ENCODE measurements around the gene SMIM13. TPM values are rescaled to one million over a fixed set of nuclear protein-coding genes. Genes with fewer than 3 reads are reported as not detected.

SMIM13 gene
- total RNA-seq, 1 donor from 2014 or later: 10.6 TPM

DNA sequence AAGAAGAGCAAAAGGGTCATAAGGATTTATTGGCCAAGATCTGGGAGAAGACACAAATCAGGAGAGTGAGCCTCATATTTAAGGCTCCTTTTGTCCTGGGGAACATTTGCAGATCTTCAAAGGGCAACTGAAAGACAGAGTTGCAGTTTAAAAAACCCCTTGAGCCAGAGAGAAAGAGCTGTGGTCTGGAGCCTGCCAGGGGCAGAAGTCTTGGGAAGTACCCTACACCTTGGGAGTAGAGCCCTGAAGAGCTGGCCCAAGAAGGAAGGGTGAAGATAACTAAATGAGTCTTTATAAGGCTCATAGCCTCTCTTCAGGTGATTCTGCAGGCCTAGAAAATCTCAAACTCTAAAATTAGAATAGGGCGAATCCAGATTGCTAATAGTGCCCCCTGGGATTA lies 57.9 kb downstream of the SMIM13 start:
- no peaks in the 10 kb centered on the region for H3K4me1 Mint-ChIP-seq (ENCODE audit: low read depth, unreplicated experiment)
- no peaks in the 10 kb centered on the region for H3K27me3 Mint-ChIP-seq (ENCODE audit: unreplicated experiment)
- no peaks in the 10 kb centered on the region for H3K9me3 Mint-ChIP-seq (ENCODE audit: unreplicated experiment)
- H3K36me3 Mint-ChIP-seq (ENCODE audit: unreplicated experiment): no peaks in the 10 kb centered on the region
- DNase-seq: no peak
- H3K27ac Mint-ChIP-seq (ENCODE audit: unreplicated experiment): no peak overlapping the region
- TF ChIP-seq, protein P1, sequence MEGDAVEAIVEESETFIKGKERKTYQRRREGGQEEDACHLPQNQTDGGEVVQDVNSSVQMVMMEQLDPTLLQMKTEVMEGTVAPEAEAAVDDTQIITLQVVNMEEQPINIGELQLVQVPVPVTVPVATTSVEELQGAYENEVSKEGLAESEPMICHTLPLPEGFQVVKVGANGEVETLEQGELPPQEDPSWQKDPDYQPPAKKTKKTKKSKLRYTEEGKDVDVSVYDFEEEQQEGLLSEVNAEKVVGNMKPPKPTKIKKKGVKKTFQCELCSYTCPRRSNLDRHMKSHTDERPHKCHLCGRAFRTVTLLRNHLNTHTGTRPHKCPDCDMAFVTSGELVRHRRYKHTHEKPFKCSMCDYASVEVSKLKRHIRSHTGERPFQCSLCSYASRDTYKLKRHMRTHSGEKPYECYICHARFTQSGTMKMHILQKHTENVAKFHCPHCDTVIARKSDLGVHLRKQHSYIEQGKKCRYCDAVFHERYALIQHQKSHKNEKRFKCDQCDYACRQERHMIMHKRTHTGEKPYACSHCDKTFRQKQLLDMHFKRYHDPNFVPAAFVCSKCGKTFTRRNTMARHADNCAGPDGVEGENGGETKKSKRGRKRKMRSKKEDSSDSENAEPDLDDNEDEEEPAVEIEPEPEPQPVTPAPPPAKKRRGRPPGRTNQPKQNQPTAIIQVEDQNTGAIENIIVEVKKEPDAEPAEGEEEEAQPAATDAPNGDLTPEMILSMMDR (IDR thresholded peaks at IDR 0.05; ENCODE audit: partially characterized antibody, unreplicated experiment): no peak
- no peak overlapping the region for H3K4me3 Mint-ChIP-seq (ENCODE audit: unreplicated experiment)

DNA sequence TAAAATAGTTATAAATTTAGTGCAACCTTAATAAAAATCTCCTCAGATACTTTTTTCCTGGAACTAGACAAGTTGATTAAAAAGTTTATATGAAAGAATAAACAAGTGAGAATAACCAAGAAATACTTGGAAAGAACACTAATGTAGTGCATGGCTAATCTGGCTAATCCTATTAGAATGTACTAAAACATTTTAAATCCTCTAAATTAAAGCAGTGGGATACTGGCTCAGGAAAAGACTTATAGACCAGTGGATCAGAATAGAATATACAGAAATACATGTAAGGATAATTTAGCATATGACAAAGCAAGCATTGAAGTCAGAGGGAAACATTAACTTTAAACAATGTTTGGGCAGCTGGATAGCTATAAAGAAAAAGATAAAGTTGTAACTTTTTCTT lies 58.9 kb downstream of the SMIM13 start:
- DNase-seq: no peak
- no peak overlapping the region for H3K4me3 Mint-ChIP-seq (ENCODE audit: unreplicated experiment)
- no peaks in the 10 kb centered on the region for H3K4me1 Mint-ChIP-seq (ENCODE audit: low read depth, unreplicated experiment)
- no peaks in the 10 kb centered on the region for H3K36me3 Mint-ChIP-seq (ENCODE audit: unreplicated experiment)
- no peak overlapping the region for H3K27ac Mint-ChIP-seq (ENCODE audit: unreplicated experiment)
- no peaks in the 10 kb centered on the region for H3K9me3 Mint-ChIP-seq (ENCODE audit: unreplicated experiment)
- TF ChIP-seq, protein P1 (IDR thresholded peaks at IDR 0.05; ENCODE audit: partially characterized antibody, unreplicated experiment): no peak
- no peaks in the 10 kb centered on the region for H3K27me3 Mint-ChIP-seq (ENCODE audit: unreplicated experiment)

DNA sequence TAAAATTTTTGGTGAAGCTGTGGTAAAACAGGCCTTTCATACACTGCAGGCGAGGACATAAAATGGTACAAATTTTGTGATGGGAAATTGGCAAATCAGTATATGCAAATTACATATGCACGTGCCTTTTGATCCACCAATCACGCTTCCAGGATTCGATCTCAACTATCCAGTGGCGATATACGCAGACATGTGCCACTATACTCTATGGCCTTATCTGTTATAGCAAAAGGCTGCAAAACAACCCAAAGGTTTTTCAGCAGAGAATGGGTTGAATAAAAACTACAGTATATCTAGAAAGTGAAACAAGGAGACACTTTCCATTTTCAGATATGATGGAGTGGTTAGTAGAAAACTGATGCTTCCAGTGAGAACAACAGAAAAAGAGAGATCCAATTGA lies 59.8 kb downstream of the SMIM13 start:
- no peak overlapping the region for H3K4me3 Mint-ChIP-seq (ENCODE audit: unreplicated experiment)
- no peak for DNase-seq
- no peaks in the 10 kb centered on the region for H3K27me3 Mint-ChIP-seq (ENCODE audit: unreplicated experiment)

DNA sequence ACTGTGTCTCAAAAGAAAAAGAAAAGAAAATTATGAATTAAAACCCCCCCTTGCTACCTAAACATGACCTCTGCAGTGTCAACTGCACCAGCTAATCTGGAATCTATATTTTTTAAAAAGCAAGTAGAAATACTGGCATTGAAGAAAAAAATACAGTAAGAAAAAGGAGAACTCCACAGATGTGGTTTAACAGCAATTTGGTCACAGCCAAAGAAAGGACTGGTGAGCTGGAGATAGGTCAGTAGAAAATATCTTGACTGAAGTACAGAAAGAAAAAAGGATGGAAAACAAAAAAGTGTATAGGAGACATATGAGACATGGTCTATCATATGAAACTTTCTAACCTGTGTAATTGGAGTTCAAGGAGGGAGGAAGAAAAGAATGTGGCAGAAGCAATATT lies 62.0 kb downstream of the SMIM13 start:
- TF ChIP-seq, protein P1 (IDR thresholded peaks at IDR 0.05; ENCODE audit: partially characterized antibody, unreplicated experiment): no peak
- Mint-ChIP-seq H3K27me3 (ENCODE audit: unreplicated experiment) (no peaks in the 10 kb centered on the region), H3K4me3 (ENCODE audit: unreplicated experiment) (no peak overlapping the region), H3K4me1 (ENCODE audit: low read depth, unreplicated experiment) (no peaks in the 10 kb centered on the region), H3K36me3 (ENCODE audit: unreplicated experiment) (no peaks in the 10 kb centered on the region), H3K9me3 (ENCODE audit: unreplicated experiment) (no peaks in the 10 kb centered on the region), H3K27ac (ENCODE audit: unreplicated experiment) (no peak overlapping the region)
- no peak for DNase-seq

More for the DNA sequence above, 59.8 kb downstream of the SMIM13 start:
- Mint-ChIP-seq H3K4me1 (ENCODE audit: low read depth, unreplicated experiment) (no peaks in the 10 kb centered on the region), H3K27ac (ENCODE audit: unreplicated experiment) (no peak overlapping the region), H3K36me3 (ENCODE audit: unreplicated experiment) (no peaks in the 10 kb centered on the region), H3K9me3 (ENCODE audit: unreplicated experiment) (no peaks in the 10 kb centered on the region)
- TF ChIP-seq, protein P1 (IDR thresholded peaks at IDR 0.05; ENCODE audit: partially characterized antibody, unreplicated experiment): no peak

DNA sequence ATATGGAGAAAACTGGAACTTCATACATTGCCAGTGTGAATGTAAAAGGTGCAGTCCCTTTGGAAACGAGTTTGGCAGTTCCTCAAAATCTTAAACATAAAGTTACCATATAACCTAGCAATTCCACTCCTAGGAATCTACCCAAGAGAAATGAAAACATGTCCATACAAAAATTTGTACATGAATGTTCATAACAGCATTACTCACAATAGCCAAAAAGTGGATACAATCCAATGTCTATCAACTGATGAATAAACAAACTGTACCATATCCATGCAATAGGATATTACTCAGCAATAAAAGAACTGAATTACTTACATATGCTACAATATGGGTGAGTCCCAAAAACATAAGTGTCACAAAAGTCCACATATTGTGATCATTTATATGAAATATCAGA lies 66.6 kb downstream of the SMIM13 start:
- no peaks in the 10 kb centered on the region for H3K36me3 Mint-ChIP-seq (ENCODE audit: unreplicated experiment)
- H3K4me1 Mint-ChIP-seq (ENCODE audit: low read depth, unreplicated experiment): no peaks in the 10 kb centered on the region

More for the DNA sequence above, 66.6 kb downstream of the SMIM13 start:
- Mint-ChIP-seq H3K4me3 (ENCODE audit: unreplicated experiment) (no peak overlapping the region), H3K9me3 (ENCODE audit: unreplicated experiment) (no peaks in the 10 kb centered on the region), H3K27ac (ENCODE audit: unreplicated experiment) (no peak overlapping the region), H3K27me3 (ENCODE audit: unreplicated experiment) (no peaks in the 10 kb centered on the region)
- TF ChIP-seq, protein P1 (IDR thresholded peaks at IDR 0.05; ENCODE audit: partially characterized antibody, unreplicated experiment): no peak
- no peak for DNase-seq

Data from glutamatergic neuron (in vitro differentiated cells).